Endometrium (tissue), 2 donors: ENCODE data around the gene MPRIP.
"Not testable (repeated sequence)": the region's sequence is repeated elsewhere in the genome, so short reads cannot be mapped to it uniquely, and the experiment has no call there.

Experiments used
- FAIRE-seq: peaks from 2 replicates; lab custom pipeline; 2012; peaks lifted over from hg19 to GRCh38; lab: Jason Lieb, UNC
- donor health status: control.
- donor health status: control.

Gene MPRIP

DNA sequence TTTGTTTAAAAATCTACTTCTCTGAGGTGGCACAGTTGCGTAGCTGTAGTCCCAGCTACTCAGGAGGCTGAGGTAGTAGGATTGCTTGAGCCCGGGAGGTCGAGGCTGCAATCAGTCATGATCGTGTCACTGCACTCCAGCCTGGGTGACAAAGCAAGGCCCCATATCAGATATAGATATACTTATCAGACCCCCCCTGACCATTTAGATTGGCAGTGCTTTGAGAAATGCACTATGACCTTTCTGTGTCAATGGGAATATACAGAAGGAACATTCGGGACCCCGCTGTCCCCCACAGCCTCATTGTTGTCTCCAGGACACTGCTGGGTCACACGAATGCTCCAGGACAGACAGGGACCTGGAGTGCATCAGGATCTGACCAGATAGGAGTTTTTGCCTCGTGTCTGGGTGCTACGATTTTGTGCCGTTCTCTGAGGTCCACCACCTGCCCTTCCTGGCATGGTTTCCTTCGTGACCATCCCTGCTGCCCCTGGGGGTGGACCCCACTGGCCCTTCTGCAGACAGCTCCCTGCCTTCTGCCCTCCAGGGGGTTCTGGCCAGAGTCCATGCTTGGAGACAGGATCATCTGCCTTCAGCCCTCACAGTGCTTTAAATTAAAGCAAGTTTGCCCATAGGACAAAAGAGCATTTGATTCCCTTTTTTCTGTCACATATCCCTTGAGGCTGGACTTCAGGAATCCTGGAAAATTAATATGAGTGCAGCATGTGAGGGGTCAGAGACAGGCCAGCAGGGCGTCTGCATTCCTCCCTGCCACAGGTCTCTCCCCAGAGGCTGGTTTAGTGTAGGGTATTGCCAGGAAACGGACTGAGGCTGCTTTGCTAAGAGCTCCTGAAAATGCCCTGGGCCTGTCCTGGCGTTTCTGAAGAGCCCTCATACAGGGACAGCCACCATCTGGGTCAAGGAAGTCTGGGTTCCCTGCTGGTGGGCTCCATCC lies 144.6 kb downstream of the MPRIP start:
- FAIRE-seq: no peak

DNA sequence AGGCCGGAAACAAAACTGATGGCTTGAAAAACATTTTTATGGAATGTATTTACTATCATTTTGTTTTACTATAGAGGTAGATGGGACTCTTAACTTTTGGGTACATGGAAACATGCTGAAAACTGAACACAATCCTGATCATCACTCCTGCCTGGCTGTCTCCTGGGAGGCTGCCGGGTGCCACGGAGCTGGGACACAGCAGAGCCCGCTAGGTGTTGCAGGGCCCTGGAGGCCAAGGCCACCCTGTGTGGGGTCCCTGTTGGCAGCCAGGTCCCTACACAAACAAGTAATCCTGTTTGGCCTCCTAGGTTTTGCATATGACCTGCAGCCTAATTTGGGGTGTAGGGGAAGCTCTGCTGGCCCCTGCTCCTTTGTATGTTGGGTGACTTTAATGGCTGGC lies 146.3 kb downstream of the MPRIP start:
- no peak for FAIRE-seq

DNA sequence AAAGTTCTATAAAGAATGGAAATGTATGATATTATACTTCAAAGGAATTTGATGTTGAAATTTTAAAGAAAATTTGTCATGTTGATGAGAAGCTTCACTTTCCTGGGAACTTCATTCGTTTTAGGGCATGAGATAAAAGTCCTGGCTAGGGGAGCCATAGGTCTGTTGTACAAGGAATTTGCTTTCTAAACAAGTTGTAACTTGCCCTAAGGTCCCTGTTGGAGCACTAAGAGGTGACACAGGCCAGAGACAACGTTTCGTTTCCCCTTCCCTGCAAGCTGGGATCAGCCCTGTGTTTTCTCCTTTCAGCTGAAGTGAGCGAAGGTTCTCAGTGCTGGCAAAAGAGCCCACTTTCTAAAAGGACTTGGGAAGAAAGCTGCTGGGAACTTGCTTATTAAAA lies 147.3 kb downstream of the MPRIP start:
- FAIRE-seq: no peak

DNA sequence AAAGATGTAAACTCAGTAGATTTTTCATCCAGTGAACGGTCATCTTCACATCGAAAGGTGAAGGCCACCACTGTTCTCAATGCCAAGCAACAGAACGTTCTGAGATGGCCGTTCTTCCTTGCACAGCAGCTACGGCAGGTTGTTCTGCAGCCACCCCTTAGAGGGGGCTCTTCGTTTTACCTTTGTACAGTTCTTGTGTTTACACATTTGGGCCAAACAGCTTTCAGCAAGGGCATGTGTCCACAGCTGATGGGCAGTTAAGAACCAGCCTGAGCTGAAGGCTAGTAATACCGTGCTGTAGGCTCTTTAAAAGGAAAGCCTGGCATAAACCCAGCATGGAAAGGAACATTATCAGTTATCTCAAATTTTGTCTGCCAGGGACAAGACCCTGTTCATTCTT lies 147.9 kb downstream of the MPRIP start:
- FAIRE-seq: no peak

DNA sequence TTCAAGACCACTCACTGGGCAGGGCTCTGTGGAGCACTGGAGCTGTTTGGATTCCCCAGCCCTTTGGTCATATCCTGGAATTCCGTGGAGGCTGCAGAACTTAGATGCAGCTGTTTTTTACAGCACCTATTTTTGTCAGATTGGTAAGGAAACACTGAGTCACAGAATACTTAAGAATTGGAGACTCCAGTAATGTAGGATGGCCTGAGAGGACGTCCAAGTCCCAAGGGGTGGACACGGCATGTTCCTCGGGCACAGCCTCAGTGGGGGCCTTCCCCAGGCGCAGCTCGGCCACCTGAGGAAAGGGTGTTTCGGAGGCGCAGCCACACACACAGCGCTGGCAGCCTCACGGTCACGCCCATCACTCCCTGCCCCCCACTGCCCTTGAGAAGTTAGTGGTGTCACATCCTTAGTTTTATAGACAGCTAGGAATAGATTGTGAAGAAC lies 149.1 kb downstream of the MPRIP start:
- no peak for FAIRE-seq

DNA sequence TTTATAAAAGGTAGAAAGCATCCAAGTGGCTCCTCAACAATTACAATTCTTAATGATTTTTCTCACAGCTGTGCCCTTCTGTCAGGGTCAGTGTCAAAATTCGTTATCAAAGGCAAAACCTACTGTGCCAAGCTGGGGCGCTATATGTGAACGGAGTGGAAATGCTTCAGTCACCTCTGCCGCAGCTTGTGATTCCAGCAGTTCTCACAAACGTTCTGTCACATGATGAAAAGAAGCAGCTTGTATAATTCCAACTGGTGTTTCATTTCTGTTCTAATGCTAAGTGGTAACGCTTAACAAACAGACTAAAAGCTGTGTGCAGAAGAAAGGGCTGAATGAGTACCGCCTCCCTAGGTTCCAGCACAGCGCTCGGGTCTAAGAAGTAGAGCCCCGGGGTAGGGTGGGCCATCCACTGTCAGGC lies 149.7 kb downstream of the MPRIP start:
- no peak for FAIRE-seq

DNA sequence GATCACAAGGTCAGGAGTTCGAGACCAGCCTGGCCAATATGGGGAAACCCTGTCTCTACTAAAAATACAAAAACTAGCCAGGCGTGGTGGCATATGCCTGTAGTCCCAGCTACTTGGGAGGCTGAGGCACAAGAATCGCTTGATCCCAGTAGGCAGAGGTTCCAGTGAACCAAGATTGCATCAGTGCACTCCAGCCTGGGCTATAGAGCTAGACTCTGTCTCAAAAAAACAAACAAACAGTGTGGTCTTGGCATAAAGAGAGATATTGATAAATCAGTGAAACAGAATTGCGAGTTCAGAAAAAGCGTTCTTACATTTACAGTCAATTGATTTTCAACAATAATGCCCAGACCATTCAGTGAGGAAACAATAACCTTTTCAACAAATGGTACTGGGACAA lies 153.2 kb downstream of the MPRIP start:
- not testable (repeated sequence) for FAIRE-seq

DNA sequence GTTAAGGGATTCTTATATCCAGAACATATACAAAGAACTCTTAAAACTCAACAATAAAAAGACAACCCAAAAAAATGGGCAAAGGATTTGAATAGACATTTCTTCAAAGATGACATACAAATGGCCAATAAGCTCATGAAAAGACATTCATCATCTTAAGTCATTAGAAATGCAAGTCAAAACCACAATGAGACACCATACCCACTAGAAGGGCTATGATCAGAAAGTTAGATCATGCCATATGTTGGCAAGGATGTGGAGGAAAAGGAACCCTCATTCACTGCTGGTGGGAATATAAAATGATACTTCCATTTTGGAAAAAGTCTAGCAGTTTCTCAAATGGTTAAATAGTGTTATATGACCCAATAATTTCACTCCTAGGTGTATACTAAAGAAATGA lies 154.5 kb downstream of the MPRIP start:
- no peak for FAIRE-seq

DNA sequence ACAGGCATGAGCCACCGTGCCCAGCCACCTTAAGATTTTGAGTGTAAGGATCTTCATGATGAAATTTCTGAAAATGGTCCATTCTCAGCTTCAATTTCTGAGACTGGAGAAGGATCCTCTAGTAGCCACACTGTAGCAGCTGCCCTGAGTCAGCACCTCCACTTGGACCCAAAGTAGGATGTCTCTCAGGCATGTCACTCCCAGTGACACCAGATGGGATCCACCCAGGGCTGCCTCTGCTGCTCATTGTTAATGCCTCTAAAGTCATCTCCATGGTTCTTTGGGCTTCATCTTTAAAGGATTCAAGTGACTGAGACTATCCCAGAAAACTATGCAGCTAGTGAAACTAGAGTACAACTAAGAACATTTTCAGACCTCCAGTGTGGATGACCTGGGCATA lies 156.0 kb downstream of the MPRIP start:
- no peak for FAIRE-seq

DNA sequence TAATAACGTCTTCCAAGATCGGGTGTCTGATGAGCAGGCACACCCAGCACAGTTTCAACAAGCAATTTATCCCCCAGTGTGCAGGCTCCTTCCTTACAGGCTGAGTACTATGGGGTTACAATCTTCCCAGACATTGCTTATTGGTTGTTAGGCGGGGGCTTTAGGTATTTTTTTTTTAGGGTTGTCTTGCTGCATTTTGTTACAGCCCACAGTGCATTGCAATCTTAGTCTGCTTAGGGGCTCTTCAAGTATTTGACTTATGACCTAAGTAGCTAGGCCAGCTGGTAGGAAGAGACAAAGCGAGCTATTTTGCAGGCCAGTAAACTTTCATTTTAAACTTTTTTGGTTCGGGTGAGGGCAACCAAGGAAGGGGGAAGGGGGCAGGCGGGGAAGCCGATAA lies 158.1 kb downstream of the MPRIP start:
- no peak for FAIRE-seq

DNA sequence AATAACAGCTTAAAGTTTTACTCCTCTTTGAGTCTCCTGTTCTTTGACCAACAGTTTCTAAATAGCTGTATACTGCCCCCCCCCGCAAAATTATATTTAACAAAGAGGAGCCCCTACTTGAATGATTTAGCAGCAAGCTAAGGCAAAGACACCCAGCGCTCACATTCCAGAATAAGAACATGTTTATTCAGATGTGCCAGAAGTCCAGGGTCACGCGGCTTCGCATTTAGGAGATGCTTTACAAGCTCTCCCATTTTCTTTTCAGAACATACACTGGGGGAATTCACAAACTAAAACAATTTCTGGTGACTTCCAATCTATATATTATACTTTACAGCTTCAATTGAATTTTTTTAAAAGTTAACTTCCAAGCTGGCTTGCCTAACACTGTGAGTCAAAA lies 158.6 kb downstream of the MPRIP start:
- FAIRE-seq: no peak

DNA sequence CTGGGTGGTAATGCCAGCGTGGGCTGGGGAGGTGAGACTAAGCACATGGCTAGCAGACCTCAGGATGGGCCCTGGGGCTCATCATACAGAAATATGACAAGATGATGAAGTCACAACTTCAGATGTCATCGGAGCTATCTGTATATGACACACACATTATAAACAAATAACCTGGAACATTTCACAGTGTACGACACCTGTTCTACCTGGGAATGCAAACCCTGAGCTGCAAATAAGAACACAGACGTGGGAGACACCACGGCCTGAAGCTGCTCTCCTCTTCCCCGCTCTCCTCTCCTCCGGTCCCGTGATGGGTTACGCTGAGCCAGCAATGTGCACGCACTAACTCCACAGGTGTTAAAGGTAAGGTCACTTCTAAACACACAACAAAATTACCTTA lies 159.0 kb downstream of the MPRIP start:
- FAIRE-seq: no peak

DNA sequence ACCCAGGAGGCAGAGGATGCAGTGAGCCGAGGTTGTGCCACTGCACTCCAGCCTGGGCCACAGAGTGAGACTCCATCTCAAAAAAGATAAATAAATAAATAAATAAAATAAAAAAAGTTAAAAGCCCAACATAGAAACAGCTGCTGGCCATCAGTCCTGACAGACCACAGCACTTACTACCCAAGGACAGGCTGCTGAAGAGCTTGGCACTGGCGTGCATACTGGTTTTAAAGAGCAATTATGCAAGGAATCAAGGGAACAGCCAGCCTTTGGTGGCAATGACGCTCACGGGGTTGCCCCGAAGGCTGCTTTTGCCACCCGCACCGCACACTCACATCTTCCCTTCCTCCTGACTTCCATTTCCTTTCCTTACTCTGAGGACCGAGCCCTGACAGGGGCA lies 159.7 kb downstream of the MPRIP start:
- no peak for FAIRE-seq

DNA sequence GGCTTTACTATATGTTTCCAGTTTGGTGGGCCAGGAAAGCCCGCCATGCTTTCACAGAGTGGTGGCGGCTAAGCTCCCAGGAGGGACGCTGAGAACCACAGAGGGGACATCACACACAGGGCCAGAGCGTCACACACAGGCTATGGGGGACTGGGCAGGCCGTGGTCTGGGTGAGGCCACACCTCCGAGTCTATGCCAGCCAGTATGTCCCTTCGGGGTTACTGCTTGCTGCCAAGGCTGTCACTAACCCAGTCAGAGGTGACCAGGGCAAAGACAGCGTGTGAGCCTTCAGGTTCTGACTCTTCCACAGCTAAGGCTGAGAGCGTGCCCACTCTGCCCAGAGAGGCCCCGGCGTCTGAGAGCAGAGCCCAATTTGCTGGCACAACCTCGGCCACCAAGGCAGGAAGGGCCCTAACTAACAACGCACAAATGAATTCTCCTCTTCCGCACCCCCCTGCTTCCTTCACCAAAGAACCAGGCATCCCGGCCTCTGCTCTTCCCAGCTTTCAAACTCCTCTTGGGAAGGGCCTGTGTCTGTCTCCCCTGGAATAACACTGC lies 161.0 kb downstream of the MPRIP start:
- FAIRE-seq: no peak

DNA sequence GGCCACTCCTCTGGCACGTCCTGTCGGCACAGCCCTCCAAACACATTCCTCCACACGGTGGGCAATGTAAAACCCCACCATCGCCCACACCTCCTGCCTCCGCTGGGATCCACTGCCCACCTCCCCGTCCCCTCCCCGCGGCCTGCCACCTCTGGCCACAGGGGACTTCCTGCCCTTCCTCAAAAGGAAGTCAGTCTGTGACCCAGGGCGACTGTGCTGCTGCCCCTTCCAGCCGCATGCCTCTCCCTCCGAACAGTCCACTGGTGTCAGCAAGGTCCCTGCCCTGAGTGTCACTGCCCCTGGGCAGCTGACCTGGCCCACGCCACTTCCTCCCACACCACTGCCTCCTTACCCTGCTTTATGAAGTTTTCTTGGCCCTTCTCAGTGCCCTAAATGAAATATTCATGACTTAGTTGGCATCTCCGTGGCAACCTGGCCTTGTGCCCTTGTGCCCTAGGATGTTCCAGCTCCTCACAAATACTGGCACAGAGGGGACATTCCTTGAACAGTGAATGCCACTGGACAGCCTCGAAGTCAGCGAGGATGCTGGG lies 161.9 kb downstream of the MPRIP start:
- FAIRE-seq: no peak

DNA sequence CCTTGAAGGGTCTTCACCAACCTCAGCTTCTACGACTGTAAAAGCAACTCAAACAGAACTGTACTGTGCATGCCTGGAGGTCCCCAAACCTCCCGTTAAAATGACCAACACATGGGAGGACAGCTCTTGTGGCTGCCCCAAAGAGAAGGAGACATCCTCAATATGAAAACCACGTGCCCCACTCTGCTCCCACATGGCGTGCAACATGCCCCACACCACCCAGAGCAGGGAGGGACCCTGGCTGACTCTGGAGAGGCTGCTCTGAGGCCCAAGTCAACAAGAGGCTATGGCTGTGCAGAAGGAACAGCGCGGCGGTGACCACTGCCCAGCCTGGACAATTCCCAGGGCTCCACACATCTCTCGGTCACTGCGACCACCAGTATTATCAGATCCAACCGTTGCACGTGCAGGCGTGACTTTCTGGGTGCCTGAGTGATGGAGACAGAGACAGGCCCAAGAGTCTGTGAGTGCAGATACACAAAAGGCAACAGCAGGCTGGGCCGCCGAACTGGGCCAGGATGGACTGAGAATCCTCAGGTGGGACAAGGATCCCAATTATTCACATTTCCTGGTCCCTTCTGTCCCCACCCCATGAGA lies 162.5 kb downstream of the MPRIP start:
- no peak for FAIRE-seq

DNA sequence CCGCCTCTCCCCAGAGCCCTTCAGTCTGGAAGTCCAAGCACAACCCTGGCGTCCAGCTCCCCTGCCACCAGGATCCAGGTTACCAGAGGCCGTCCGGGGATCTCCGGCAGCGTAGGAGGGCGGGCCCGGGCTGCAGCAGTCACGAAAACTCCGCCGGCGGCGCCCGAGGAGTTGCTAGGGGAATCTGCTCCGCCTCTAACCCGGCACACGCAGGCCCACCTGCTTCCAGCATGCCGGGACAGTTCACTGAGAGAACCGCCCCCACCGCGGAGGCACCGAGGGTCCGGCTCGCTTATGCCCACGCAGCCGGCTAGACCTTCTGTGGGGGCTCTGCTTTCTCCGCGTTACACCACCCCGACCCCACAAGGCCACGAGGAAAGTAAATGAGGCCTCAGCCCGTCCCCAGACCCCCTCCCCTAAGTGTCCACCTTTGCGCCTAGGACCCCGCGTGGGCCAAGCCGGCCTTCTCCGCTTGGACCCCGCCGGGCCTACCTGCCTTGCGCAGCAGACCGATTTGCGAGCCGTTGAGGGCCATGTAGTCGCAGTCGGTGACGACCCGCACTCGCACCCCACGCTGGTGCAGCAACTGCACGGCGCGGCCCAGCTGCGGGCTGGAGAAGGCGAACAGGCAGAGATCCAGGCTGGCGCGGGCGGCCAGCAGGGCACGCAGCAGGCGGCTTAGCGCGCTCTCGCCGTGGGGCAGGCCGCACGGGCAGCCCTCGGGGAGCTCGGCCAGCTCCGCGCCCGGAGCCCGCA lies 163.3 kb downstream of the MPRIP start:
- FAIRE-seq: no peak

DNA sequence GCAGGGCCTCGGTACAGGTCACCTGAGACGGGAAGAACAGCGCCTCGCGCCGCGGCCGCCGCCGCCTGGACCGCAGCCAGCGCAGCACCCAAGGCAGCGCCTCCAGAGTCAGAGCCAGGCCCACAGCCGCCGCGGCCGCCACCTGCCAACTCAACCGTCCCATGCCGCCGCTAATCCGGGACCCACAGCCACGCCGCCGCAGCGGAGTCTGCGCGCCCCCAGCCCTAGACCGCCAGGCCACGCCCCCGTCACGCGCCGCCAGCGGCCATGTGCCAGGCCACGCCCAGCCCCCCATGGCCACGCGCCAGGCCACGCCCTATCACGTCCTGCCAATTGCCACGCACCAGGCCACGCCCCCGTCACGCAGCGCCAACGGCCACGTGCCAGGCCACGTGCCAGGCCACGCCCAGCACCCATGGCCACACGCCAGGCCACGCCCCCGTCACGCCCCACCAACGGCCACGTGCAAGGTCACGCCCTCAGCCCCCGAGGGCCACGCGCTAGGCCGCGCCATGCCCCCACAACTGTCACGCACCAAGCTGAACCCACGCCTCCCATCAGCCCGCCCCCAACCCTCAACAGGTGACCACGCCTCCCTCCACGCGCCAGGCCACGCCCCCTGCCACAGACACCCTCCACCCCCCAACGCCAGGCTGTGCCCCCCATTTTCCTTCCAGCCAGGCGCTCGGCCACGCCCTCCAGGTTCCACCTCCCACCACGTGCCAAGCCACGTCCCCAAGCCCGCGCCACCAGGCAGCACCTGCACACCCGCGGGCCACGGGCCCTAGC lies 164.1 kb downstream of the MPRIP start, which contains the start of gene PLD6:
Gene PLD6, minus strand, starts transcription at position 210 of the 789 bp plus-strand sequence. Its CDS starts 47 bp downstream, at position 163.
- no peak for FAIRE-seq

DNA sequence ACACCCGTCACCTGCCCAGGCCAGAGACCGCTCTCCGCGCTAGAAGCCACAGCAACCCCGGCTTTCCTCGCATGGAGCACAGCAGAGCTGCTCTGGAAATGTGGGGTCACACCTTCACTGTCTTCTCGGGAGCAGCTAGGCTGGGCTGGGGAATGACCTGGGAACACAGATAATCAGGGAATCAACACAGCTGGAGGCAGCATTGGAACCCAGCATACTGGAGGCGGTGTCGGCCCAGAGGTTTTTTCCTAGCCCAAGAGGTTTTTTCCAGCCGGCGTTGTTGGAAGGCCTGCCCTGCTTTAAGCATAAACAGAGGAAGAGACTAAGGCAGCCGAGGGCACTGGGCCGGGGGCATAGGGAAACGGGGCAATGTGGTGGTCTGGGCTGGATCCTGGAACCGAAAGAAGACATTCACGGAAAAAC lies 164.7 kb downstream of the MPRIP start:
- FAIRE-seq: no peak

DNA sequence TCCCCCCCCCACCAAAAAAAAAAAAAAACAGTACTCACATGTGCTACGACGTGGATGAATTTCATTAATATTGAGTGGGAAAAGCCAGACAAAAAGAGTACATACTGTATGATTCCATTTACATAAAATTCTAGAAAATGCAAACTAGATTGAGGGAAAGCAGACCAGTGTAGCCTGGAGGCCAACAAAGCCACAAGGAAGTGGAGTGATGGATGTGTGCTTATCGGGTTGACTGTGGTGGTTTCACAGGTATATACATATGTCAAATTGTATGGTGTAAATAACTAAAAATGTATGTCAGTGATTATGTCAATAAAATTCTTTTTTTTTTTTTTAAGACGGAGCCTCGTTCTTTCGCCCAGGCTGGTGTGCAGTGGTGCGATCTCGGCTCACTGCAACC lies 165.7 kb downstream of the MPRIP start:
- FAIRE-seq: no peak

DNA sequence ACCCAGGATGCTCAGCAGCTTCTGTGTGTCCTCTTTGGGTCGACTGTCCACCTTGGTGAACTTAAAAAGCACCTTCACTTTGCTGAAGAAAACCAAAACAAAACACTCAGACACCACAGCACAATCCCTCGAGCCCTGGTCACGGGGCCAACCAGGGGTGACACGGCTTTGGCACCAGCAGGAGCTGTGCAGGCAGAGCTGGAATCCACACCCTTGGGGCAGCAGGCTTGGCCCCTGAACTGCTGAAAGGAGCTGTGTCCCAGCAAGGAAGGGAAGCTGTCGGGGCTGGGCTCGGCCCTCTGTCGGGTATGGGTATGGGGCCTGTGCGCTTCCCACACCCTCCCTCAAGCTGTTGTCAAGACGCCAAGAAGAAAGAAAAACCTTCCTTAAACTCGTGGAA lies 171.5 kb downstream of the MPRIP start:
- FAIRE-seq: no peak
